Spleen (tissue), 11 donors: Measurements from ENCODE around the gene IGFL3. TPM values are rescaled to one million over a fixed set of nuclear protein-coding genes. Genes with fewer than 3 reads are reported as not detected.

Source experiments
- DNase-seq: peaks from one replicate; pipeline ENCODE4 v3.0.0-alpha.2; 2020
- H3K27ac ChIP-seq, 8 donors: fragments of 200-600 bp; sonication (generic) in 7 of 8; 1 replicate in 4 of 8; 2 replicates in 4 of 8; pipeline versions ENCODE4 v1.5.0 to v1.8.0; 2016 to 2021; ENCODE audit warnings: inconsistent platforms in 4 of 8, mild to moderate bottlenecking in 4 of 8, moderate library complexity in 1 of 8
- H3K27me3 ChIP-seq, 7 donors: fragments of 200-600 bp; sonication (generic) in 6 of 7; replicated peaks in 1 of 7; 1 replicate in 4 of 7; 2 replicates in 3 of 7; pipeline versions ENCODE4 v1.5.0 to v1.8.0; 2016 to 2021; ENCODE audit warnings: inconsistent platforms in 3 of 7, mild to moderate bottlenecking in 1 of 7
- H3K36me3 ChIP-seq, 6 donors: fragments of 200-600 bp; sonication (generic) in 5 of 6; 1 replicate in 4 of 6; 2 replicates in 2 of 6; pipeline versions ENCODE4 v1.5.0 to v1.8.0; 2016 to 2021; ENCODE audit warnings: inconsistent platforms in 2 of 6
- H3K4me1 ChIP-seq, 6 donors: fragments of 200-600 bp; sonication (generic) in 5 of 6; 1 replicate in 3 of 6; 2 replicates in 3 of 6; pipeline versions ENCODE4 v1.5.0 to v1.8.0; 2016 to 2021; ENCODE audit warnings: inconsistent platforms in 3 of 6
- H3K4me3 ChIP-seq, 8 donors: fragments of 200-600 bp; sonication (generic) in 7 of 8; 1 replicate in 4 of 8; 2 replicates in 4 of 8; pipeline versions ENCODE4 v1.5.0 to v1.8.0; 2016 to 2021; ENCODE audit warnings: inconsistent platforms in 4 of 8, mild to moderate bottlenecking in 4 of 8, moderate library complexity in 2 of 8
- H3K9me3 ChIP-seq, 8 donors: fragments of 200-600 bp; sonication (generic) in 7 of 8; 1 replicate in 4 of 8; 2 replicates in 4 of 8; pipeline versions ENCODE4 v1.5.0 to v1.8.0; 2016 to 2021; ENCODE audit warnings: inconsistent platforms in 4 of 8
- POLR2A ChIP-seq, 3 donors: fragments of 450-650 bp; IDR thresholded peaks; one replicate each; pipeline ENCODE4 v1.5.1; 2017; ENCODE audit warnings: antibody characterized with exemption in 3 of 3, mild to moderate bottlenecking in 1 of 3
- POLR2AphosphoS5 ChIP-seq, 3 donors: sonication (generic); formaldehyde crosslinking; IDR thresholded peaks; one replicate each; pipeline ENCODE4 v1.5.1; 2017; ENCODE audit warnings: antibody characterized with exemption in 3 of 3
- WGBS, 5 donors: extraction: QIAGEN DNeasy Blood & Tissue Kit in 3 of 5; methylation state at CpG; one replicate each; pipeline versions ENCODE4 v1.1.5 to v1.1.7; 2013 to 2018; 5-methylcytosine and 5-hydroxymethylcytosine counted together
- intact Hi-C: fragments of 100-400 bp; cut with DNase I; formaldehyde crosslinking; loops from one replicate; pipeline ENCODE4 v1.15.0; 2023; ENCODE audit warnings: low total_unique reads
- polyA plus RNA-seq, 3 donors: library from polyadenylated mRNA; stranded (reverse); fragments of 200-250 nt; gene quantifications; one replicate each; pipeline ENCODE4 v1.2.1, GENCODE V29; 2013
- total RNA-seq, 7 donors: library from RNA; depleted of rRNA in 3 of 7; stranded (reverse); fragments of >200 nt in 3 of 7; fragmentation: NEBNext Ultra II Directional in 4 of 7; extraction: Animal tissue kit (Norgen Biotek cat#: 25700) in 4 of 7; gene quantifications; one replicate each; pipeline versions ENCODE4 v1.1.0 to v1.2.1, GENCODE V29; 2016 to 2021
- TF ChIP-seq, protein P1 (sequence below), 11 experiments: fragments of 200-600 bp in 7 of 11; fragments of 450-650 bp in 4 of 11; sonication (generic) in 4 of 11; IDR thresholded peaks in 8 of 11; conservative IDR thresholded peaks in 3 of 11; 1 replicate in 7 of 11; 2 replicates in 4 of 11; pipeline versions ENCODE4 v1.4.0 to v1.8.0; 2016 to 2021; ENCODE audit warnings: antibody characterized with exemption in 11 of 11, inconsistent platforms in 4 of 11, mild to moderate bottlenecking in 1 of 11
- donor health status: healthy with polysubstance abuse.
- donor health status: DM: no; HTN: no; CAD: no; lungs with moderate emphysema.
- donor health status: DM: no; HTN: no; CAD: no.
- donor health status: Bipolar disorder and iron deficiency.
- donor health status: healthy.
- donor health status: DM: no; HTN: no; CAD: no.
- donor health status: DM: yes; HTN: yes; CAD: no.

IGFL3 gene
- total and polyA plus RNA-seq, 10 donors: not detected

DNA sequence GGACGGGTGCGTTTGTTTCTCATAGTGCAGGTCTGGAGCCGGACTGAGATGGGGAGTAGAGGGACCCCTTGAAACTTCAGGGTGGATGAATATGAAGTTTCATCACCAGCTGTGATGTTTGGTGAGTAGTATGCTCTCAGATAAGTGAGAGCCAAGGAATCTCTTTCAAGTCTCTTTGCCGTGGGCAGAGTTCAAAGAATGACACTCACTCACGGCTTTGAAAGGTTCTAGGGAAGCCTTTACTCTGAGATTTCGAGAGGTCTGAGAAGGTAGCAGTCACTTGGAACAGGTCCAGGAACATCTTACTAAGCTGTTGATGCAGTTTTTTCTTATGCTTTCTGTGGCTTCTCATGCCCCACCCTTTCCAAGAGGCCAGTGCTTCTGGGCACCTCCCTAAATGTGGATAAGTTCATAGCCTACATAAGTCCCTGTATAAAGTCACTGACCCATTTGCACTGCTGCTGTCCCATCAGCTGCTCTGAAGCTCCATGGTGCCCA, 23.4 kb upstream of the IGFL3 start, which contains the start of gene IGFL2:
Gene IGFL2, plus strand, starts transcription at position 448 of the 498 bp plus-strand sequence. Its CDS starts 41 bp downstream, at position 489.
- intact Hi-C loops: no loop called here
- Histone ChIP-seq H3K4me1 (no peaks in the 10 kb centered on the region), H3K27ac (no peak within 1 kb of the TSS), H3K9me3 (no peaks in the 10 kb centered on the region), H3K4me3 (no peak within 1 kb of the TSS), H3K27me3 (peaks cover 0 to 32% (median 0%) of the 10 kb centered on the region in 7 donors), H3K36me3 (no peaks in the 10 kb centered on the region)
- TF ChIP-seq, protein P1, sequence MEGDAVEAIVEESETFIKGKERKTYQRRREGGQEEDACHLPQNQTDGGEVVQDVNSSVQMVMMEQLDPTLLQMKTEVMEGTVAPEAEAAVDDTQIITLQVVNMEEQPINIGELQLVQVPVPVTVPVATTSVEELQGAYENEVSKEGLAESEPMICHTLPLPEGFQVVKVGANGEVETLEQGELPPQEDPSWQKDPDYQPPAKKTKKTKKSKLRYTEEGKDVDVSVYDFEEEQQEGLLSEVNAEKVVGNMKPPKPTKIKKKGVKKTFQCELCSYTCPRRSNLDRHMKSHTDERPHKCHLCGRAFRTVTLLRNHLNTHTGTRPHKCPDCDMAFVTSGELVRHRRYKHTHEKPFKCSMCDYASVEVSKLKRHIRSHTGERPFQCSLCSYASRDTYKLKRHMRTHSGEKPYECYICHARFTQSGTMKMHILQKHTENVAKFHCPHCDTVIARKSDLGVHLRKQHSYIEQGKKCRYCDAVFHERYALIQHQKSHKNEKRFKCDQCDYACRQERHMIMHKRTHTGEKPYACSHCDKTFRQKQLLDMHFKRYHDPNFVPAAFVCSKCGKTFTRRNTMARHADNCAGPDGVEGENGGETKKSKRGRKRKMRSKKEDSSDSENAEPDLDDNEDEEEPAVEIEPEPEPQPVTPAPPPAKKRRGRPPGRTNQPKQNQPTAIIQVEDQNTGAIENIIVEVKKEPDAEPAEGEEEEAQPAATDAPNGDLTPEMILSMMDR (IDR thresholded peaks at IDR 0.05 in 8 of 11, conservative IDR thresholded peaks at IDR 0.05 in 3 of 11): no peak
- TF ChIP-seq POLR2A (IDR thresholded peaks at IDR 0.05) (no peak), POLR2AphosphoS5 (IDR thresholded peaks at IDR 0.05) (no peak)
- no peak for DNase-seq
- WGBS, 5 donors: 72 to 78% (median 76%) methylated on average over 6 of the region's 6 CpGs

DNA sequence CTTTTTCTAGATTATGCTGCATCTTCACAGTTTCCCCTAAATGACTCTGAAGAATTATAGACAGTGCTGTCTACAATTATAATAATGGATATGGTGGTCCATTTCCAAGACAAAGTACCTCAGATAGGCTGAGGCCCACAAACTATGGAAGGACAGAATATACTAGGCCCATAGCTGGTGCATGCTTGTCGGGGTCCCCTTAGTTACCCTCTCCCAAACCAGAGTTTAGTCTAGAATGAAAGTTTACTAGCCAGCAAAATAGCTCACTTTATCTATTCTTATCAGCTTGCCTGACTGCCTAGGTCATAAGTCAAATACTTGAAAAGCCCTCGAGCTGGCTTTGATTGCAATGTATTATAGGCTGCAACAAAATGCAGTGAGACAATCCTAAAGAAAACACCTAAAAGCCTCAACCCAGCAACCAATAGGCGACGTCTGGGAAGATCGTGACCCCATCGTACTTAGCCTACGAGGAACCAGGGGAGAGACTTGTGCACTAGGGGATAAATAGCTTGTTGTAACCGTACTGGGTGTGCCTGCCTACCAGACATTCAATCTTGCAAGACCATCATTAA, 22.8 kb upstream of the IGFL3 start:
- Histone ChIP-seq H3K27me3 (peaks cover 0 to 28% (median 0%) of the 10 kb centered on the region in 7 donors), H3K4me3 (no peak overlapping the region), H3K4me1 (no peaks in the 10 kb centered on the region), H3K9me3 (no peaks in the 10 kb centered on the region), H3K36me3 (no peaks in the 10 kb centered on the region), H3K27ac (no peak overlapping the region)
- no peak for DNase-seq
- TF ChIP-seq POLR2AphosphoS5 (IDR thresholded peaks at IDR 0.05) (no peak), POLR2A (IDR thresholded peaks at IDR 0.05) (no peak)
- TF ChIP-seq, protein P1 (IDR thresholded peaks at IDR 0.05 in 8 of 11, conservative IDR thresholded peaks at IDR 0.05 in 3 of 11): no peak
- WGBS, 5 donors: 72 to 77% (median 75%) methylated on average over 8 of the region's 8 CpGs
- intact Hi-C loops: no loop called here

DNA sequence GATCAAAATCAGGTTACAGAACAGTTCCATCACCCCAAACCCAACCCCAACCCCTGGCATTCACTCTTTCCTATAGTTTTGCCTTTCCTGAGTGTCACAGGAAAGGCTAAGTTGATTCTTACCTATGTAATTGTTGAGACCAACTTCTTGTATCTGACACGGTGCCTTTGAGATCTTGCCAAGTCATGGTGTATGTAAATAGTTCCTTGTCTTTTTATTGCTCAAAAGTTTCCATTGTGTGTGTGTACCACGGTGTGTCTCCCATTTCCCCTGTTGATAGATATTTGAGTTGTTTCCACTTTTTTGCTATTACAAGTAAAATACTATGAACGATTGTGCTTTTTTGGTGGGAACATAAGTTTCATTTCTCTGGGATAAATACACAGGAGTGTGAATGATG, 20.3 kb upstream of the IGFL3 start:
- no peak overlapping the region for H3K4me3 ChIP-seq
- intact Hi-C loops: no loop called here
- no peak for DNase-seq
- H3K9me3 ChIP-seq: no peaks in the 10 kb centered on the region
- TF ChIP-seq POLR2AphosphoS5 (IDR thresholded peaks at IDR 0.05) (no peak), POLR2A (IDR thresholded peaks at IDR 0.05) (no peak)
- TF ChIP-seq, protein P1 (IDR thresholded peaks at IDR 0.05 in 8 of 11, conservative IDR thresholded peaks at IDR 0.05 in 3 of 11): no peak
- no peaks in the 10 kb centered on the region for H3K4me1 ChIP-seq
- no peaks in the 10 kb centered on the region for H3K36me3 ChIP-seq
- H3K27me3 ChIP-seq: peaks cover 0 to 16% (median 0%) of the 10 kb centered on the region in 7 donors
- 42 to 53% (median 47%) methylated on average over 3 of the region's 3 CpGs for WGBS, 5 donors
- H3K27ac ChIP-seq: no peak overlapping the region

DNA sequence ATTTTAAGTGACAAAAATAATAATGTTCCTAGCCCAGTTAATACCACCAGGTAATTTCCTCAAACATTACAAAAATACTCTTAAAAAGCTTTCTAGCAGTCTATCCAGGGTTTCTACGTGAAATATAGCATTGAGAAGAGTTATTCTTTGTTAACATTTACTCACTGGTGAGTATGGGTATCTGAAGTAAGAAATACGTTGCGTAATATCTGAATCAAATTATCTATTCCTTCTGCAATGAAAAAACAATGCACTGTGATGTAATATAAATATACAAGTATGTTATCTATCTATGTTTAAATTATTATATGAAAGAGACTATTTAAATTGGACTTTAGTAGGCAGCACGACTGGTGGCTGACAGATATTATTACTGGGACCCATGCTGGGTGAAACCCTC, 17.8 kb upstream of the IGFL3 start:
- no peaks in the 10 kb centered on the region for H3K9me3 ChIP-seq
- 70 to 78% (median 73%) methylated on average over 4 of the region's 4 CpGs for WGBS, 5 donors

More for the DNA sequence above, 17.8 kb upstream of the IGFL3 start:
- H3K27me3 ChIP-seq: peaks cover 0 to 4% (median 0%) of the 10 kb centered on the region in 7 donors
- DNase-seq: no peak
- intact Hi-C loops: no loop called here
- no peaks in the 10 kb centered on the region for H3K4me1 ChIP-seq
- no peak overlapping the region for H3K4me3 ChIP-seq
- no peaks in the 10 kb centered on the region for H3K36me3 ChIP-seq
- H3K27ac ChIP-seq: no peak overlapping the region
- TF ChIP-seq POLR2A (IDR thresholded peaks at IDR 0.05) (no peak), POLR2AphosphoS5 (IDR thresholded peaks at IDR 0.05) (no peak)
- TF ChIP-seq, protein P1 (IDR thresholded peaks at IDR 0.05 in 8 of 11, conservative IDR thresholded peaks at IDR 0.05 in 3 of 11): no peak
